Endometrium (tissue), 2 donors: ENCODE measurements around the gene MOCS1.

Source experiments
- FAIRE-seq: peaks from 2 replicates; lab custom pipeline; 2012; peaks lifted over from hg19 to GRCh38; lab: Jason Lieb, UNC
- donor health status: control.
- donor health status: control.

The MOCS1 gene

GRCh38 chr6:39948199-39948791 lies 14.0 kb upstream of the MOCS1 start:
- FAIRE-seq, result no peak

- FAIRE-seq, result no peak
Observed at GRCh38 chr6:39947611-39948068, 13.4 kb upstream of the MOCS1 start.

- no peak for FAIRE-seq
Observed at GRCh38 chr6:39945626-39946025, 11.4 kb upstream of the MOCS1 start.

- FAIRE-seq, result no peak
Observed at GRCh38 chr6:39942903-39943580, 8.8 kb upstream of the MOCS1 start.

GRCh38 chr6:39941820-39942219 lies 7.6 kb upstream of the MOCS1 start:
- FAIRE-seq, result no peak

- FAIRE-seq, result no peak
Observed at GRCh38 chr6:39941138-39941537, 6.9 kb upstream of the MOCS1 start.

- FAIRE-seq, result no peak
Observed at GRCh38 chr6:39938773-39939654, 4.8 kb upstream of the MOCS1 start.

GRCh38 chr6:39937686-39938333 lies 3.5 kb upstream of the MOCS1 start:
- FAIRE-seq, result no peak

GRCh38 chr6:39936857-39937256 lies 2.6 kb upstream of the MOCS1 start:
- FAIRE-seq, result no peak

GRCh38 chr6:39935241-39935640 lies 979 bp upstream of the MOCS1 start:
- no peak for FAIRE-seq

GRCh38 chr6:39933669-39934130 lies 562 bp downstream of the MOCS1 start:
- no peak for FAIRE-seq

GRCh38 chr6:39932386-39932910 lies 1.8 kb downstream of the MOCS1 start:
- no peak for FAIRE-seq

- no peak for FAIRE-seq
Observed at GRCh38 chr6:39931607-39932006, 2.7 kb downstream of the MOCS1 start.

GRCh38 chr6:39930540-39930939 lies 3.7 kb downstream of the MOCS1 start:
- no peak for FAIRE-seq

- FAIRE-seq, result no peak
Observed at GRCh38 chr6:39929733-39930461, 4.4 kb downstream of the MOCS1 start.

- FAIRE-seq, result no peak
Observed at GRCh38 chr6:39929039-39929732, 5.1 kb downstream of the MOCS1 start.

- no peak for FAIRE-seq
Observed at GRCh38 chr6:39927159-39927558, 7.1 kb downstream of the MOCS1 start.

- no peak for FAIRE-seq
Observed at GRCh38 chr6:39926668-39927067, 7.6 kb downstream of the MOCS1 start.

- no peak for FAIRE-seq
Observed at GRCh38 chr6:39925931-39926290, 8.4 kb downstream of the MOCS1 start.

- no peak for FAIRE-seq
Observed at GRCh38 chr6:39925191-39925930, 8.9 kb downstream of the MOCS1 start.
